Activated CD4-positive, alpha-beta memory T cell treated with anti-CD3 and anti-CD28 coated beads, Interleukin-2, amount 10 ng/mL, durations not matched to agents 7 days and 5 days (primary cell): Measurements from ENCODE around the gene DHX8. TPM values are rescaled to one million over a fixed set of nuclear protein-coding genes. Genes with fewer than 3 reads are reported as not detected.

Source experiments
- total RNA-seq, 2 experiments: library from RNA; stranded (reverse); gene quantifications; one replicate each; pipeline ENCODE4 v1.2.3, GENCODE V29; 2021

DHX8 gene
- total RNA-seq, 2 experiments from 2014 or later, result 59.8 to 61.3 TPM

Other genes with a start within 250 kb of the DHX8 start
- 1,000 to 10,000 TPM; 6,842 to 7,042 TPM for gene RNU2-1, start 250.0 kb upstream of the DHX8 start, total RNA-seq
- 1 to 10 TPM; 5.5 to 6.4 TPM for gene ARL4D, start 85.0 kb upstream of the DHX8 start, total RNA-seq
- gene ETV4, start 62.4 kb downstream of the DHX8 start, total RNA-seq, result 1 to 10 TPM; 3.6 to 4.0 TPM
- 1 to 10 TPM; 4.2 to 4.7 TPM for gene MEOX1, start 177.9 kb downstream of the DHX8 start, total RNA-seq